Adrenal gland (tissue), 12 donors: ENCODE measurements around the gene RSRC1. TPM values are rescaled to one million over a fixed set of nuclear protein-coding genes. Genes with fewer than 3 reads are reported as not detected.

Experiments
- DNase-seq, 7 donors: peaks; one replicate each; pipeline ENCODE4 v3.0.0-alpha.2; 2019 to 2020
- H3K27ac ChIP-seq, 5 donors: fragments of 200-600 bp; sonication (generic) in 4 of 5; 1 replicate in 3 of 5; 2 replicates in 2 of 5; pipeline versions ENCODE4 v1.5.1 to v1.8.0; 2016 to 2020; ENCODE audit warnings: mild to moderate bottlenecking in 1 of 5
- H3K27me3 ChIP-seq: fragments of 200-600 bp; 2 replicates; pipeline ENCODE4 v1.8.0; 2021
- H3K36me3 ChIP-seq, 2 donors: fragments of 200-600 bp; replicated peaks in 1 of 2; 1 replicate in 1 of 2; 2 replicates in 1 of 2; pipeline versions ENCODE4 v1.5.1 to v1.8.0; 2018 to 2022
- H3K4me1 ChIP-seq, 2 donors: fragments of 200-600 bp; replicated peaks in 1 of 2; 1 replicate in 1 of 2; 2 replicates in 1 of 2; pipeline versions ENCODE4 v1.5.1 to v1.8.0; 2018 to 2021
- H3K4me3 ChIP-seq, 4 donors: fragments of 200-600 bp; sonication (generic) in 3 of 4; one replicate each; pipeline ENCODE4 v1.5.1; 2016 to 2018
- H3K9me3 ChIP-seq, 3 donors: fragments of 200-600 bp; sonication (generic) in 1 of 3; replicated peaks in 1 of 3; 1 replicate in 2 of 3; 2 replicates in 1 of 3; pipeline versions ENCODE4 v1.5.1 to v1.8.0; 2016 to 2021
- CTCF ChIP-seq, 6 experiments: fragments of 450-650 bp in 4 of 6; fragments of 200-600 bp in 2 of 6; sonication (generic) in 1 of 6; IDR thresholded peaks; 1 replicate in 5 of 6; 2 replicates in 1 of 6; pipeline versions ENCODE4 v1.5.1 to v1.8.0; 2016 to 2021; ENCODE audit warnings: antibody characterized with exemption in 6 of 6, mild to moderate bottlenecking in 2 of 6, moderate library complexity in 1 of 6
- POLR2A ChIP-seq, 2 donors: fragments of 450-650 bp; IDR thresholded peaks; one replicate each; pipeline ENCODE4 v1.6.1; 2017; ENCODE audit warnings: antibody characterized with exemption in 2 of 2, mild to moderate bottlenecking in 2 of 2, moderate library complexity in 1 of 2
- WGBS, 4 donors: extraction: QIAGEN DNeasy Blood & Tissue Kit in 2 of 4; methylation state at CpG; one replicate each; pipeline versions ENCODE4 v1.1.5 to v1.1.7; 2013 to 2017; 5-methylcytosine and 5-hydroxymethylcytosine counted together
- intact Hi-C, 2 donors: fragments of 100-400 bp; cut with DNase I; formaldehyde crosslinking; loops; one replicate each; pipeline versions ENCODE4 v1.14.1 to v1.15.0; 2022 to 2023
- polyA plus RNA-seq, 3 donors: library from polyadenylated mRNA; stranded (reverse); fragments of 200-250 nt in 2 of 3; fragments of 350-450 nt in 1 of 3; fragmentation: Illumina TruSeq in 1 of 3; extraction: RNeasy Lipid Tissue Mini Kit (QIAGEN cat#74804) in 1 of 3; gene quantifications; one replicate each; pipeline ENCODE4 v1.2.3, GENCODE V29; 2013 to 2014
- total RNA-seq, 9 donors: library from RNA; depleted of rRNA in 4 of 9; stranded (reverse); fragments of >200 nt in 4 of 9; fragments of 120-200 nt in 1 of 9; fragmentation: NEBNext Ultra II Directional in 1 of 9; extraction: Animal tissue kit (Norgen Biotek cat#: 25700) in 1 of 9; gene quantifications; one replicate each; pipeline versions ENCODE4 v1.1.0 to v1.2.4, GENCODE V29; 2013 to 2023
- donor health status: healthy with polysubstance abuse.
- donor health status: Bipolar disorder and iron deficiency.
- donor health status: DM: yes; HTN: yes; CAD: no.
- donor health status: DM: no; HTN: no; CAD: no.
- donor health status: DM: no; HTN: no; CAD: no.
- donor health status: DM: yes; HTN: yes; CAD: no.

Gene RSRC1
- total and polyA plus RNA-seq, 12 donors: 12.6 to 125 (median 37.5) TPM

GRCh38 chr3:158086361-158086760, 23.5 kb upstream of the RSRC1 start:
- DNase-seq: no peak
- WGBS, 4 donors: 12 to 26% (median 18%) methylated on average over 1 of the region's 1 CpG
- H3K36me3 ChIP-seq: no peaks in the 10 kb centered on the region
- TF ChIP-seq POLR2A (IDR thresholded peaks at IDR 0.05) (no peak), CTCF (IDR thresholded peaks at IDR 0.05) (no peak)
- H3K27ac ChIP-seq: no peak overlapping the region
- H3K9me3 ChIP-seq: no peaks in the 10 kb centered on the region
- intact Hi-C loops: no loop called here
- H3K4me1 ChIP-seq: no peaks in the 10 kb centered on the region
- no peak overlapping the region for H3K4me3 ChIP-seq
- H3K27me3 ChIP-seq: peaks cover 49% of the 10 kb centered on the region

- Histone ChIP-seq H3K27ac (no peak overlapping the region), H3K36me3 (no peaks in the 10 kb centered on the region), H3K27me3 (peaks cover 52% of the 10 kb centered on the region), H3K4me3 (no peak overlapping the region), H3K4me1 (no peaks in the 10 kb centered on the region), H3K9me3 (no peaks in the 10 kb centered on the region)
- intact Hi-C loops: no loop called here
- DNase-seq: no peak
- TF ChIP-seq POLR2A (IDR thresholded peaks at IDR 0.05) (no peak), CTCF (IDR thresholded peaks at IDR 0.05) (no peak)
- WGBS, 4 donors: 70 to 93% (median 81%) methylated on average over 2 of the region's 2 CpGs
Observed at GRCh38 chr3:158086776-158087175, 23.1 kb upstream of the RSRC1 start.

- H3K4me3 ChIP-seq: no peak overlapping the region
- H3K4me1 ChIP-seq: no peaks in the 10 kb centered on the region
- no peak for DNase-seq
- H3K9me3 ChIP-seq: no peaks in the 10 kb centered on the region
- TF ChIP-seq POLR2A (IDR thresholded peaks at IDR 0.05) (no peak), CTCF (IDR thresholded peaks at IDR 0.05) (peak in 2 of 6 experiments; percentile 14 to 19)
- no peaks in the 10 kb centered on the region for H3K36me3 ChIP-seq
- 25 to 31% (median 28%) methylated on average over 5 of the region's 5 CpGs for WGBS, 4 donors
- peaks cover 59% of the 10 kb centered on the region for H3K27me3 ChIP-seq
- intact Hi-C loops: no loop called here
- no peak overlapping the region for H3K27ac ChIP-seq
Observed at GRCh38 chr3:158091531-158091930, 18.4 kb upstream of the RSRC1 start.

- Histone ChIP-seq H3K9me3 (no peaks in the 10 kb centered on the region), H3K4me3 (no peak overlapping the region), H3K27me3 (peaks cover 63% of the 10 kb centered on the region), H3K27ac (no peak overlapping the region), H3K4me1 (peaks cover 12 to 13% of the 10 kb centered on the region in 2 donors), H3K36me3 (no peaks in the 10 kb centered on the region)
- DNase-seq: no peak
- WGBS, 4 donors: 83 to 94% (median 92%) methylated on average over 2 of the region's 2 CpGs
- intact Hi-C loops: no loop called here
- TF ChIP-seq CTCF (IDR thresholded peaks at IDR 0.05) (no peak), POLR2A (IDR thresholded peaks at IDR 0.05) (no peak)
Observed at GRCh38 chr3:158093526-158093925, 16.4 kb upstream of the RSRC1 start.
